HCT116 (cell line): ENCODE measurements around the gene PPP1R14B.

Experiments used
- ATF3 ChIP-seq: IDR thresholded peaks from 2 replicates; pipeline ENCODE4 v1.6.1; 2012
- CEBPB ChIP-seq: IDR thresholded peaks from 2 replicates; pipeline ENCODE4 v1.6.1; 2012; ENCODE audit warnings: low read depth
- CTCF ChIP-seq, 3 experiments: fragments of 200-600 bp in 1 of 3; sonication (generic) in 1 of 3; IDR thresholded peaks in 2 of 3; conservative IDR thresholded peaks in 1 of 3; 2 replicates each; pipeline ENCODE4 v1.5.1; 2012 to 2017; ENCODE audit warnings: low read depth in 2 of 3, low read length in 2 of 3, antibody characterized with exemption in 1 of 3, borderline replicate concordance in 1 of 3, control low read depth in 1 of 3, mild to moderate bottlenecking in 1 of 3, mixed read lengths in 1 of 3, mixed run types in 1 of 3, moderate library complexity in 1 of 3; ENCODE audit not compliant: insufficient read depth in 1 of 3
- EZH2phosphoT487 ChIP-seq: fragments of 200-600 bp; IDR thresholded peaks from 2 replicates; pipeline ENCODE4 v1.6.1; 2018; ENCODE audit warnings: antibody characterized with exemption, borderline replicate concordance
- MAX ChIP-seq: IDR thresholded peaks from 2 replicates; pipeline ENCODE4 v1.6.1; 2012
- POLR2A ChIP-seq: IDR thresholded peaks from 2 replicates; pipeline ENCODE4 v1.7.0; 2011; ENCODE audit warnings: borderline replicate concordance; ENCODE audit not compliant: insufficient read depth, insufficient read length; ENCODE audit errors: extremely low read depth
- REST ChIP-seq: IDR thresholded peaks from 2 replicates; pipeline ENCODE4 v1.6.1; 2012; ENCODE audit warnings: low read depth
- YY1 ChIP-seq: IDR thresholded peaks from 2 replicates; pipeline ENCODE4 v1.6.1; 2011; ENCODE audit warnings: low read length, low read depth, moderate library complexity, mild to moderate bottlenecking; ENCODE audit not compliant: insufficient replicate concordance; ENCODE audit errors: extremely low read depth
- ZNF274 ChIP-seq: fragments of 200-500 bp; sonication (Bioruptor generic); IDR thresholded peaks from 2 replicates; pipeline ENCODE4 v1.6.1; 2014; ENCODE audit warnings: mild to moderate bottlenecking, low read depth, low read length, inconsistent platforms

DNA sequence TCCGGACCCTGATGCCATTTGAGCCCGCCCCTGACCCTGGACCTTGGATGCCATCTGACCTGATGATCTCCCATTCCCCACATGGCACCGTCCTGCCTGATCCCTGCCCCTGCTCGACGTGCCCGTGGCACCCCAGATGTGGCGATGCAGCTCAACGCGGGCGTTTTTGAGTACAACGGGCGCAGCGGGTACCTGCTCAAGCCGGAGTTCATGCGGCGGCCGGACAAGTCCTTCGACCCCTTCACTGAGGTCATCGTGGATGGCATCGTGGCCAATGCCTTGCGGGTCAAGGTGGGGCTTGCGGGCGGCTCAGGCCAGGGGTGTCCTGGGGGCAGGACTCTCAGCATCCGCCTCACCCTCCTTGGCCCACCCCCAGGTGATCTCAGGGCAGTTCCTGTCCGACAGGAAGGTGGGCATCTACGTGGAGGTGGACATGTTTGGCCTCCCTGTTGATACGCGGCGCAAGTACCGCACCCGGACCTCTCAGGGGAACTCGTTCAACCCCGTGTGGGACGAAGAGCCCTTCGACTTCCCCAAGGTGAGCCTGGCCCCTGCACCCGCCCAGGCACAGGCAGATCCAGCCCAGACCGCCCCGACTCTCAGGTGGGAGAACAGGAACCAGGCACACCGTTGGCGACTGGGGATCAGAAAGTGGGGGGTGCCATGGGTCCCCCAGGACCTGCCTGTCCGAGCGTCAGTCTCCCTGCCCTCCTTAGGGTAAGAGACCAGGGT is 15.7 kb upstream of the PPP1R14B start:
- TF ChIP-seq ZNF274 (no peak), POLR2A (no peak), CTCF (IDR thresholded peaks at IDR 0.05 in 2 of 3, conservative IDR thresholded peaks at IDR 0.05 in 1 of 3; ENCODE audit: borderline replicate concordance in 1 of 3, insufficient read depth in 1 of 3, low read depth in 2 of 3, low read length in 2 of 3) (no peak), YY1 (no peak), REST (no peak), MAX (no peak), CEBPB (no peak), ATF3 (no peak), EZH2phosphoT487 (no peak)
